MM.1S (cell line): Measurements from ENCODE around the gene PFN3.

Source experiments
- CTCF ChIP-seq: fragments of 300-600 bp; sonication (generic); IDR thresholded peaks from 2 replicates; pipeline ENCODE4 v1.5.1; 2016; ENCODE audit warnings: antibody characterized with exemption, low read length, mixed read lengths
- EZH2 ChIP-seq: fragments of 300-600 bp; sonication (generic); optimal IDR thresholded peaks from 2 replicates; pipeline ENCODE3; 2017; ENCODE audit warnings: low read depth, mild to moderate bottlenecking, antibody characterized with exemption, low read length, mixed read lengths
- EZH2phosphoT487 ChIP-seq: fragments of 300-600 bp; sonication (generic); IDR thresholded peaks from 2 replicates; pipeline ENCODE4 v1.6.1; 2018; ENCODE audit warnings: antibody characterized with exemption, low read length

GRCh38 chr5:177362610-177363507, 37.6 kb downstream of the PFN3 start:
- no peak for TF ChIP-seq CTCF
- TF ChIP-seq EZH2phosphoT487, result no peak
- no peak for TF ChIP-seq EZH2
